ENCODE results near the gene HM13. TPM values are rescaled to one million over a fixed set of nuclear protein-coding genes. Genes with fewer than 3 reads are reported as not detected.

The HM13 gene
- total and polyA plus RNA-seq, 12 donors: 27.5 to 102 (median 34.9) TPM

GRCh38 chr20:31605902-31606803 lies 91.9 kb downstream of the HM13 start:
- Histone ChIP-seq H3K9me3 (no peaks in the 10 kb centered on the region), H3K4me1 (peaks cover 8 to 74% (median 39%) of the 10 kb centered on the region in 9 donors), H3K27ac (peak overlapping the region; percentile 86 to 99 (median 95)), H3K36me3 (peaks cover 0 to 14% (median 0%) of the 10 kb centered on the region in 9 donors), H3K4me3 (peak overlapping the region; percentile 61 to 89 (median 80)), H3K27me3 (peaks cover 0 to 37% (median 0%) of the 10 kb centered on the region in 7 donors)
- 10% methylated on average over 34 to 39 of the region's 39 CpGs for WGBS, 2 donors
- DNase-seq: peak in 1 of 2 donors; percentile 37
- intact Hi-C loops (cut with DNase I): loop anchor here in 6 of 10 donors (1.0 to 2.0 kb wide), 2 partner anchors 33 kb away; no protein-coding TSS in a partner anchor
- TF ChIP-seq, protein P1, sequence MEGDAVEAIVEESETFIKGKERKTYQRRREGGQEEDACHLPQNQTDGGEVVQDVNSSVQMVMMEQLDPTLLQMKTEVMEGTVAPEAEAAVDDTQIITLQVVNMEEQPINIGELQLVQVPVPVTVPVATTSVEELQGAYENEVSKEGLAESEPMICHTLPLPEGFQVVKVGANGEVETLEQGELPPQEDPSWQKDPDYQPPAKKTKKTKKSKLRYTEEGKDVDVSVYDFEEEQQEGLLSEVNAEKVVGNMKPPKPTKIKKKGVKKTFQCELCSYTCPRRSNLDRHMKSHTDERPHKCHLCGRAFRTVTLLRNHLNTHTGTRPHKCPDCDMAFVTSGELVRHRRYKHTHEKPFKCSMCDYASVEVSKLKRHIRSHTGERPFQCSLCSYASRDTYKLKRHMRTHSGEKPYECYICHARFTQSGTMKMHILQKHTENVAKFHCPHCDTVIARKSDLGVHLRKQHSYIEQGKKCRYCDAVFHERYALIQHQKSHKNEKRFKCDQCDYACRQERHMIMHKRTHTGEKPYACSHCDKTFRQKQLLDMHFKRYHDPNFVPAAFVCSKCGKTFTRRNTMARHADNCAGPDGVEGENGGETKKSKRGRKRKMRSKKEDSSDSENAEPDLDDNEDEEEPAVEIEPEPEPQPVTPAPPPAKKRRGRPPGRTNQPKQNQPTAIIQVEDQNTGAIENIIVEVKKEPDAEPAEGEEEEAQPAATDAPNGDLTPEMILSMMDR (IDR thresholded peaks at IDR 0.05): no peak
- no peak for ATAC-seq

- Histone ChIP-seq H3K9me3 (no peaks in the 10 kb centered on the region), H3K27ac (peak overlapping the region; percentile 86 to 99 (median 95)), H3K27me3 (peaks cover 0 to 37% (median 0%) of the 10 kb centered on the region in 7 donors), H3K36me3 (peaks cover 0 to 14% (median 0%) of the 10 kb centered on the region in 9 donors), H3K4me1 (peaks cover 8 to 82% (median 39%) of the 10 kb centered on the region in 9 donors), H3K4me3 (peak overlapping the region; percentile 61 to 89 (median 80))
- intact Hi-C loops (cut with DNase I): loop anchor here in 1 of 10 donors (2.0 kb wide), 1 partner anchor 34 kb away; no protein-coding TSS in a partner anchor
- WGBS, 2 donors: 43 to 51% methylated on average over 8 of the region's 8 CpGs
- TF ChIP-seq, protein P1 (IDR thresholded peaks at IDR 0.05): no peak
- peak in 4 of 8 donors; percentile 0 to 6 (median 4) for ATAC-seq
- peak; percentile 34 to 50 for DNase-seq
Measured at GRCh38 chr20:31606804-31607639, 92.8 kb downstream of the HM13 start.

GRCh38 chr20:31607640-31608250 lies 93.5 kb downstream of the HM13 start:
- WGBS, 2 donors: 54 to 59% methylated on average over 9 of the region's 9 CpGs
- Histone ChIP-seq H3K4me1 (peaks cover 8 to 88% (median 45%) of the 10 kb centered on the region in 9 donors), H3K9me3 (no peaks in the 10 kb centered on the region), H3K27me3 (peaks cover 0 to 37% (median 0%) of the 10 kb centered on the region in 7 donors), H3K36me3 (peaks cover 0 to 14% (median 0%) of the 10 kb centered on the region in 9 donors), H3K27ac (peak overlapping the region; percentile 86 to 99 (median 95)), H3K4me3 (peak overlapping the region; percentile 61 to 89 (median 80))
- DNase-seq (no peak), ATAC-seq (no peak)
- TF ChIP-seq, protein P1 (IDR thresholded peaks at IDR 0.05): no peak
- intact Hi-C loops (cut with DNase I): loop anchor here in 5 of 10 donors (1.0 to 2.0 kb wide), 7 partner anchors 13 to 39 kb away; no protein-coding TSS in a partner anchor
